ENCODE results near the gene P2RY14. TPM values are rescaled to one million over a fixed set of nuclear protein-coding genes. Genes with fewer than 3 reads are reported as not detected.

Gene P2RY14
- total RNA-seq, 1 donor from 2014 or later, result not detected

DNA sequence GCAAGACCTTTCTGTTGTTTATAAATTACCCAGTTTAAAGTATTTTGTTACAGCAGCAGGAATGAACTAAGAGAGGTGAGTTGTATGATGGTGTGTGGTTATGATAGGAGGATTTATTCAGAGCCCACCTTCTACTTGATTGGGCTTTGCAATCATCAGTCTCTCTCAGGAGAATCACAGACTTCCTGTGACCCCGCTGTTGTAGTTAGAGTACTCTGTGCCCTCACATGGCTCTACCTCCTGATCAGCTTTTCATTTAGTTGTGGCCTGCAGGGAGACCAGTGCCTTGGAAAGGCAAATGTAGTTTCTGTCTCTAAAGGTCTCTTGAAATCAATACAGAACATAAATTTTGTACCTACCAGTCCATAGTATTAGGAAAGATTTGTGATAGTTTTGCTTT lies 7.6 kb upstream of the P2RY14 start:
- no peak overlapping the region for H3K27ac Mint-ChIP-seq (ENCODE audit: unreplicated experiment)
- no peaks in the 10 kb centered on the region for H3K36me3 Mint-ChIP-seq (ENCODE audit: unreplicated experiment)
- peaks cover 6% of the 10 kb centered on the region for H3K4me1 Mint-ChIP-seq (ENCODE audit: low read depth, unreplicated experiment)
- no peaks in the 10 kb centered on the region for H3K9me3 Mint-ChIP-seq (ENCODE audit: unreplicated experiment)
- TF ChIP-seq CTCF (IDR thresholded peaks at IDR 0.05; ENCODE audit: partially characterized antibody, unreplicated experiment), result no peak
- H3K27me3 Mint-ChIP-seq (ENCODE audit: unreplicated experiment), result no peaks in the 10 kb centered on the region
- DNase-seq, result no peak
- no peak overlapping the region for H3K4me3 Mint-ChIP-seq (ENCODE audit: unreplicated experiment)

- no peaks in the 10 kb centered on the region for H3K9me3 Mint-ChIP-seq (ENCODE audit: unreplicated experiment)
- no peak overlapping the region for H3K4me3 Mint-ChIP-seq (ENCODE audit: unreplicated experiment)
- H3K27ac Mint-ChIP-seq (ENCODE audit: unreplicated experiment), result no peak overlapping the region
- DNase-seq, result no peak
- TF ChIP-seq CTCF (IDR thresholded peaks at IDR 0.05; ENCODE audit: partially characterized antibody, unreplicated experiment), result no peak
- no peaks in the 10 kb centered on the region for H3K36me3 Mint-ChIP-seq (ENCODE audit: unreplicated experiment)
- H3K27me3 Mint-ChIP-seq (ENCODE audit: unreplicated experiment), result no peaks in the 10 kb centered on the region
- H3K4me1 Mint-ChIP-seq (ENCODE audit: low read depth, unreplicated experiment), result peaks cover 4% of the 10 kb centered on the region
Observed at GRCh38 chr3:151283907-151284461, 5.6 kb upstream of the P2RY14 start.

GRCh38 chr3:151283387-151283786 lies 5.0 kb upstream of the P2RY14 start:
- no peak for TF ChIP-seq CTCF (IDR thresholded peaks at IDR 0.05; ENCODE audit: partially characterized antibody, unreplicated experiment)
- H3K27me3 Mint-ChIP-seq (ENCODE audit: unreplicated experiment), result no peaks in the 10 kb centered on the region
- no peak overlapping the region for H3K27ac Mint-ChIP-seq (ENCODE audit: unreplicated experiment)
- H3K36me3 Mint-ChIP-seq (ENCODE audit: unreplicated experiment), result no peaks in the 10 kb centered on the region
- no peaks in the 10 kb centered on the region for H3K4me1 Mint-ChIP-seq (ENCODE audit: low read depth, unreplicated experiment)
- no peaks in the 10 kb centered on the region for H3K9me3 Mint-ChIP-seq (ENCODE audit: unreplicated experiment)
- H3K4me3 Mint-ChIP-seq (ENCODE audit: unreplicated experiment), result no peak overlapping the region
- DNase-seq, result no peak

- no peak overlapping the region for H3K4me3 Mint-ChIP-seq (ENCODE audit: unreplicated experiment)
- H3K36me3 Mint-ChIP-seq (ENCODE audit: unreplicated experiment), result no peaks in the 10 kb centered on the region
- TF ChIP-seq CTCF (IDR thresholded peaks at IDR 0.05; ENCODE audit: partially characterized antibody, unreplicated experiment), result peak; percentile 77
- no peaks in the 10 kb centered on the region for H3K27me3 Mint-ChIP-seq (ENCODE audit: unreplicated experiment)
- H3K27ac Mint-ChIP-seq (ENCODE audit: unreplicated experiment), result no peak overlapping the region
- DNase-seq, result no peak
- no peaks in the 10 kb centered on the region for H3K9me3 Mint-ChIP-seq (ENCODE audit: unreplicated experiment)
- H3K4me1 Mint-ChIP-seq (ENCODE audit: low read depth, unreplicated experiment), result no peaks in the 10 kb centered on the region
Observed at GRCh38 chr3:151282921-151283320, 4.6 kb upstream of the P2RY14 start.

- Mint-ChIP-seq H3K4me3 (ENCODE audit: unreplicated experiment) (no peak overlapping the region), H3K27ac (ENCODE audit: unreplicated experiment) (no peak overlapping the region), H3K27me3 (ENCODE audit: unreplicated experiment) (no peaks in the 10 kb centered on the region), H3K4me1 (ENCODE audit: low read depth, unreplicated experiment) (no peaks in the 10 kb centered on the region), H3K36me3 (ENCODE audit: unreplicated experiment) (no peaks in the 10 kb centered on the region), H3K9me3 (ENCODE audit: unreplicated experiment) (no peaks in the 10 kb centered on the region)
- DNase-seq, result no peak
- no peak for TF ChIP-seq CTCF (IDR thresholded peaks at IDR 0.05; ENCODE audit: partially characterized antibody, unreplicated experiment)
Observed at GRCh38 chr3:151281671-151282324, 3.5 kb upstream of the P2RY14 start.

Measured in glutamatergic neuron (in vitro differentiated cells).